ENCODE data around the gene GDF7. TPM values are rescaled to one million over a fixed set of nuclear protein-coding genes. Genes with fewer than 3 reads are reported as not detected.
A peak's percentile ranks its signal among the peaks of the same experiment; 100 is the strongest.

The GDF7 gene
- 11.1 and 42.0 TPM in 2 replicates for total RNA-seq

DNA sequence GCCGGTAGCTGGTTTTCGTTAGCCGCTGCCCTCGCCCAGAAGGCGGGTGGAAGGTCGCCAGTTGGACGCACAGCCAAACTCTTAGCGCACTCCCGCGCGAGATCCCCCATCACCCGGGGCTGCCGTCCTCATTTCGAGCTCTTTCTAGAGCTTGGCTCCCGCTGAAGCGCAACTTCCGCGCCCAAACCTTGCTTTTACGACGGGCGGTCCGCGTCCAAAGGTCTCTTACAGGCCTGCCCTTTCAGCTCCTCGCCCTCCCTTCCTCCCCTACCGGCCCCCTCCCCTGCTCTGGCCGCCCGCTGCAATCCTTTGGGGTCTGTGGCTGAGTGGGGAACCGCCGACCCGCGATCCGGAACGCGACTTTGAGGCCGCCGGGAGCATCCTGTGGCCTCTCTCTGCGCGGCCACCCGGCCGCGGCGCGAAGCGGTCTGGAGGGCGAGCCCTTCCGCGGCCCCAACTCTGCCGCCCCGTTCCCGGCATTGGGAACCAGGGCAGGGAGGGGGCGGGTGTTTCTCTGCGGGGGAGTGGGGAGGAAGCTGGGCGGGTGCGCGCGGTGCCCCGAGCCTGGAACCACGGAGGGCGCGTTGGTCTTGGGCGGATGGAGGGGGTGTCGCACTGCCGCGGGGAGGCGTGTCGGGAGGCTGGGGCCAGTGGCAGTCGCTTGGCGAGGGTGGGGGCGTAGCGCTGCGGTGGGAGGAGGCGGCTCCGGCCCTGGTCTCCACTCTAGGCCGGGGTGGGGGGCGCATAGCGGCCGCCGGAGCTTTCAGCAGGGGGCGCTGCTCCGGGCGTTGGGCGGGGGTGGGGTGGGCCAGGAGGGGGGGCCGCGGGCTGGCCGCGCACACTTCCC, at the start of gene GDF7:
Gene GDF7 (plus strand): TSS at position 841 of the 847 bp plus-strand sequence. CDS start 96 bp downstream, outside the sequence.
- peak; percentile 26 for DNase-seq (ENCODE audit: low read depth, low spot score)

DNA sequence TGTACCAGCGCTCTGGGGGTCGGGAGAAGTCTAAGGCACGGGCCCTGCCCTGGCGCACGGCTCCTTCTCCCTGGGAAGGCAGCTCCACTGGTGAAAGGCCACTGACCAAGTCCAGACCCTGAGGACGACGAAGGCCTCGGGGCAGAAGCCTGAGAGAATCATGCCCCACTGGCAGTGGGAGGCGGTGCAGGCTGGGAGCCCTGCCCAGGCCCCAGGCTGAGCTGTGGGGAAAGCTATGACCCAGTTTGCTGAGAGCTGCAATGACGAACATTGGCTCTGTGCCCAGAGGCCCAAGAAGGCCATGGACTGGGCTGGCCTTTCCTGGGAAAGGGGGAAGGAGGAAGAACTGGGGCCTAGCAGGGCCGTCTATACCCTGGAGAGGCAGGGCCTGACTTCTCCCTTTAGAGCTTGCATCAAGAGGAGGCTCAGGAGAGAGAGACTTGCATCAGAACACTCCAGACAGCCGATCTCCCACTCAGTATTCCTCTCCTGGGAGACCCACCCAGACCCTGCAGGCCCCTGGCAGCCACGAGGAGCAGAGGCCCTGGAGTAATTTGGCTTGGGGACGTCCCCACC, 49.0 kb upstream of the GDF7 start:
- DNase-seq (ENCODE audit: low read depth, low spot score), result peak; percentile 97

DNA sequence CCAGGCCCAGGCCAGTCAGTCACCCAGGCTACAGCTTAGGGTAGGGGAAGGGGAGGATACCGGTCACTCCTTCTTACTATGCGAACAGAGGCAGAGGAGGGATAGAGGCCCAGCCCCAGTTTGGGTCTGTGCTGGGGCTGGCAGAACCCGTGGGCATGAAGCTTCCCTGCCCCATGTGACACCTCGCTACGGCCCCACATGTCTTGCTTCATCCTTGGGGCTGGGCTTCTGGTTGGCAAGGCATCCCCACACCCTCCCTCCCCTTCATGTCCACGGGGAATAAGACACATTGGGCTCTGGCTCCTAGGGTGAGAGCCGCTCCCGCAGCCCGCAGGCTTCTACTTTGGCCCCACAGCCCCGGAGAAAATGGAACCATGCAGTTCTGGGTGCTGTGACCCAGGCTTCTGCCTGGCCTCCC, 48.5 kb upstream of the GDF7 start:
- no peak for DNase-seq (ENCODE audit: low read depth, low spot score)

GRCh38 chr2:20618886-20619521, 47.9 kb upstream of the GDF7 start:
- no peak for DNase-seq (ENCODE audit: low read depth, low spot score)

- DNase-seq (ENCODE audit: low read depth, low spot score), result no peak
Measured at GRCh38 chr2:20619624-20620024, 47.3 kb upstream of the GDF7 start.

- no peak for DNase-seq (ENCODE audit: low read depth, low spot score)
Measured at GRCh38 chr2:20620271-20620681, 46.7 kb upstream of the GDF7 start.

GRCh38 chr2:20620696-20621365, 46.1 kb upstream of the GDF7 start:
- no peak for DNase-seq (ENCODE audit: low read depth, low spot score)

GRCh38 chr2:20621366-20622295, 45.3 kb upstream of the GDF7 start:
- no peak for DNase-seq (ENCODE audit: low read depth, low spot score)

DNA sequence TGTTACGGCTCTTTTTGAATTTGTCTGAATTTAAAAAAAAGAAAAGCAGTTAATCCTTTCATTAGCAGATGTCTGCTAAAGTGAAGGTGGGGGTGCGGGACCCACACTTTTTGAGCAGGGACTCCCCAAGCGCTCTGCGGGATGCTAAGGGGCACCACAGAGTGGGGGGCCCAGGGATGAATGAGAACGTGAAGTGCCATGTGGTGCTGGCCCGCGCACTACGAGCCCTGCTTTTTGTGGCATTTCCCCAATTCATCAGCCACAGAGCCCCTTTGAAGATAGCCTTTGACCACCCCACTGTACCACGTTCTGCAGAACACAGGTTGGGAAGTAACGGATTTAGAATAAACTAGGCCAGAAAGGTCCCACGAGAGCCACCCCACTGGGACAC, 44.7 kb upstream of the GDF7 start:
- no peak for DNase-seq (ENCODE audit: low read depth, low spot score)

- DNase-seq (ENCODE audit: low read depth, low spot score), result no peak
Measured at GRCh38 chr2:20622731-20623130, 44.2 kb upstream of the GDF7 start.

GRCh38 chr2:20623241-20623640, 43.7 kb upstream of the GDF7 start:
- DNase-seq (ENCODE audit: low read depth, low spot score), result no peak

DNA sequence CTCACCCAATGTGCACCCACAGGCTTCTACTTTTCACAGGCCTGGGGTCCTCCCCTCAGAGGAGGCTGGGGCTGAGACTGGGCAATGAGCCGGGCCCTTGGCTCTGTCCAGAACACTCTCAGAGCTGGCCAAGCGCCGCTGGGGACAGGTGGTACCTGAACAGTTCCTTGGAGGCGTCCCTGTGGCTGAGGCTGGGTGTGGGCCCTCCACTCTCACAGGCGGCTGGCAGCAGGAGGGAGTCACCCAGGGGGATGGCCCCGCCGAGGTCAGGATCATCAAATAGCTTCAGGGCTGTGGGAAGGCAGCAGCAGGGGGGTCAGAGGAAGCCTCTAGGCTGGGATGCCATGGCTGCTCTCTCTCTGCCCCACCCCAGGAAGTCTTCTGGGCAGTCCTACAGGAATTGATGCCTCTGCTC, 43.2 kb upstream of the GDF7 start:
- DNase-seq (ENCODE audit: low read depth, low spot score), result no peak

GRCh38 chr2:20624156-20624883, 42.6 kb upstream of the GDF7 start:
- no peak for DNase-seq (ENCODE audit: low read depth, low spot score)

DNA sequence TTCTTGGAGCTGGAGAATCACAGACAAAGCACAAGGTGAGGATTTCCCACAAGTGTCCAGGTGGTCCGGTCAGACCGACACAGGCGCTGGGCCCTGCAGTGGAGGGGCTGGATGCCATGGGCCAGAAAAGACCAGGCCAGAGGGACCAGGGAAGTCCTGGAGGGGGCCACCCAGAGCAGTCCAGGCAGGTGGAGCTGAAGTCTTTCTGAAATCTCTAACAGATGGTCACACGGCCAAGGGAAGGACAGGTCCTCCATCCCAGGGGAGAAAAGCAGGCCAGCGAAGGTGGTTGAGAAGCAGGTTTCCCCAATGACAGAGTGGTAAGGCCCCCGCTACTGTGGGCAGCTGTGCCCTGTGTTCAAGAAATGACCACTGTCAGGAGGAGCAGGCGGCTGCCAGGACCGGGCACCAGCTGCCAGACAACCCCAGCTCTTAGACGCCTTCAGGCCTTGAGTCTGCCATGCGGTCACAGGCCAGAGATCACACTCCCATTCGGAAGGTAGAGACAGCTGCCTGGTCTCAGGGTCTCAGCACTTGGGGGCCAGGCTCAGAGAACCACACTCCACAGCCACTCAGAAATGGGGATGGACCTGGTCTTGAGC, 42.0 kb upstream of the GDF7 start:
- no peak for DNase-seq (ENCODE audit: low read depth, low spot score)

GRCh38 chr2:20625491-20626391, 41.2 kb upstream of the GDF7 start:
- DNase-seq (ENCODE audit: low read depth, low spot score), result no peak

DNA sequence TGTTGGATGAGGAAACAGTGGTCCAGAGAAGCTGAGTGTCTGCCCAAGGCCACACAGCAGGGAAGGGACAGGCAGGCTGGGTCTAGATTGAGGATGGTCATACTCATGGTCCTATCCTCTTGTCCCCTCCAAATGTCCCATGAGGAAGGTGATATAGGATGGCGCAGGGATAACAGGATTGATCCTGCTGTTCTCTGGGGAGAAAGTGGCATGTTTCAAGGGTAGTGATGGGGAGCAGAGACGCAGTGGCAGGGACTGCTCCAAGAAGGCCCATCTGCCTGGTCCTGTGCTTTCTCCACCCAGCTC, 40.6 kb upstream of the GDF7 start:
- DNase-seq (ENCODE audit: low read depth, low spot score), result no peak

GRCh38 chr2:20626698-20627513, 40.0 kb upstream of the GDF7 start:
- no peak for DNase-seq (ENCODE audit: low read depth, low spot score)

Data from pulmonary artery endothelial cell (primary cell).